MCF 10A (cell line): ENCODE data around the gene TRIM34. TPM values are rescaled to one million over a fixed set of nuclear protein-coding genes. Genes with fewer than 3 reads are reported as not detected.
"Not testable (repeated sequence)": the region's sequence is repeated elsewhere in the genome, so short reads cannot be mapped to it uniquely, and the experiment has no call there.

Experiments
- BruUV-seq: library from RNA; stranded (reverse); fragments of 400-500 nt; replicated peaks from 2 replicates; lab custom pipeline; 2021; lab: Mats Ljungman, UMichigan
- CTCF ChIA-PET: fragments of 300-600 bp; sonication (Branson Sonifier 250); formaldehyde crosslinking; extraction: SDS; loops from one replicate; lab custom pipeline; 2021; ENCODE audit warnings: antibody characterized with exemption, inconsistent platforms; lab: Yijun Ruan, JAX
- POLR2A ChIA-PET: fragments of 300-600, 350-650 bp; sonication (Branson Sonifier 250); formaldehyde crosslinking; extraction: SDS; loops from one replicate; lab custom pipeline; 2020; ENCODE audit warnings: antibody characterized with exemption, inconsistent platforms; lab: Yijun Ruan, JAX
- DNase-seq: peaks from one replicate; pipeline ENCODE4 v3.0.0-alpha.2; 2018; ENCODE audit not compliant: unreplicated experiment
- H3K27ac Mint-ChIP-seq: one replicate; pipeline ENCODE4 v1.8.0; 2022; ENCODE audit warnings: mild to moderate bottlenecking, low read depth, mixed read lengths; ENCODE audit not compliant: unreplicated experiment
- H3K27me3 Mint-ChIP-seq: one replicate; pipeline ENCODE4 v1.8.0; 2022; ENCODE audit warnings: mixed read lengths; ENCODE audit not compliant: insufficient read depth, unreplicated experiment
- H3K36me3 Mint-ChIP-seq: one replicate; pipeline ENCODE4 v1.8.0; 2022; ENCODE audit warnings: mild to moderate bottlenecking, moderate library complexity, mixed read lengths; ENCODE audit not compliant: insufficient read depth, unreplicated experiment
- H3K4me1 Mint-ChIP-seq: one replicate; pipeline ENCODE4 v1.8.0; 2022; ENCODE audit warnings: mixed read lengths; ENCODE audit not compliant: insufficient read depth, unreplicated experiment
- H3K4me3 Mint-ChIP-seq: one replicate; pipeline ENCODE4 v1.8.0; 2022; ENCODE audit warnings: mild to moderate bottlenecking, moderate library complexity, mixed read lengths; ENCODE audit not compliant: unreplicated experiment
- H3K9me3 Mint-ChIP-seq: one replicate; pipeline ENCODE4 v1.8.0; 2022; ENCODE audit warnings: mixed read lengths; ENCODE audit not compliant: unreplicated experiment
- CTCF ChIP-seq: fragments of 200-600 bp; IDR thresholded peaks from one replicate; pipeline ENCODE4 v1.8.0; 2022; ENCODE audit warnings: antibody characterized with exemption, mild to moderate bottlenecking; ENCODE audit not compliant: unreplicated experiment
- intact Hi-C: fragments of 100-400 bp; cut with micrococcal nuclease; formaldehyde crosslinking; loops from 2 replicates; pipeline ENCODE4 v1.14.1; 2022
- total RNA-seq: library from RNA; stranded (reverse); gene quantifications from 2 replicates; pipeline ENCODE4 v1.2.3, GENCODE V29; 2022

TRIM34 gene
- total RNA-seq, 1 experiment from 2014 or later = 0.96 TPM

GRCh38 chr11:5655474-5655873, 30.7 kb downstream of the TRIM34 start:
- TF ChIP-seq CTCF = no peak
- no peak for DNase-seq
- intact Hi-C loops = no loop called here
- no TSS peak for BruUV-seq
- ChIA-PET POLR2A (no interaction called here), CTCF (no interaction called here)
- Mint-ChIP-seq H3K36me3 (no peaks in the 10 kb centered on the region), H3K27me3 (no peaks in the 10 kb centered on the region), H3K4me1 (no peaks in the 10 kb centered on the region), H3K9me3 (peaks cover 7% of the 10 kb centered on the region), H3K4me3 (no peak overlapping the region), H3K27ac (no peak overlapping the region)

- BruUV-seq, POLR2A ChIA-PET, H3K27ac Mint-ChIP-seq, CTCF ChIA-PET, H3K9me3 Mint-ChIP-seq, H3K36me3 Mint-ChIP-seq, intact Hi-C loops, H3K27me3 Mint-ChIP-seq, H3K4me3 Mint-ChIP-seq, H3K4me1 Mint-ChIP-seq, DNase-seq: not testable (repeated sequence)
Measured at GRCh38 chr11:5656956-5657355, 32.2 kb downstream of the TRIM34 start.

GRCh38 chr11:5658318-5658717, 33.5 kb downstream of the TRIM34 start:
- CTCF ChIA-PET = no interaction called here
- Mint-ChIP-seq H3K36me3 (peaks cover under 1% of the 10 kb centered on the region), H3K27me3 (no peaks in the 10 kb centered on the region), H3K4me1 (no peaks in the 10 kb centered on the region), H3K27ac (no peak overlapping the region), H3K4me3 (no peak overlapping the region), H3K9me3 (peaks cover under 1% of the 10 kb centered on the region)
- POLR2A ChIA-PET = interaction anchor here (1.6 kb wide), 1 partner anchor 61 kb away, joined by 4 read pairs; the partner anchor contains the start of gene TRIM6
- no peak for TF ChIP-seq CTCF
- intact Hi-C loops = no loop called here
- BruUV-seq = no TSS peak
- DNase-seq = no peak

- Mint-ChIP-seq H3K27ac (no peak overlapping the region), H3K4me3 (no peak overlapping the region), H3K4me1 (no peaks in the 10 kb centered on the region), H3K27me3 (no peaks in the 10 kb centered on the region), H3K9me3 (no peaks in the 10 kb centered on the region), H3K36me3 (peaks cover 49% of the 10 kb centered on the region)
- DNase-seq = no peak
- ChIA-PET CTCF (interaction anchor here (0.7 to 0.8 kb wide), 2 partner anchors 34 to 119 kb away, joined by 3 read pairs; no protein-coding TSS in a partner anchor), POLR2A (no interaction called here)
- BruUV-seq = no TSS peak
- TF ChIP-seq CTCF = no peak
- intact Hi-C loops = no loop called here
Measured at GRCh38 chr11:5663511-5663910, 38.7 kb downstream of the TRIM34 start.
